ENCODE results near the gene MPPED2. TPM values are rescaled to one million over a fixed set of nuclear protein-coding genes. Genes with fewer than 3 reads are reported as not detected.

The MPPED2 gene
- total and polyA plus RNA-seq, 8 donors = 2.0 to 5.0 (median 3.8) TPM

GRCh38 chr11:30503156-30503555 is 83.0 kb downstream of the MPPED2 start:
- H3K27ac ChIP-seq = no peak overlapping the region
- DNase-seq (no peak), ATAC-seq (no peak), FAIRE-seq (no peak)
- TF ChIP-seq CTCF (IDR thresholded peaks at IDR 0.05) = no peak
- H3K4me1 ChIP-seq = no peaks in the 10 kb centered on the region
- H3K4me3 ChIP-seq = no peak overlapping the region
- H3K27me3 ChIP-seq = no peaks in the 10 kb centered on the region
- no peaks in the 10 kb centered on the region for H3K9me3 ChIP-seq
- intact Hi-C loops (cut with DNase I) = no loop called here
- H3K36me3 ChIP-seq = no peaks in the 10 kb centered on the region
- 72 to 85% methylated on average over 6 of the region's 6 CpGs for WGBS, 2 donors

GRCh38 chr11:30502305-30502704 is 83.8 kb downstream of the MPPED2 start:
- no peak for TF ChIP-seq CTCF (IDR thresholded peaks at IDR 0.05)
- no peaks in the 10 kb centered on the region for H3K4me1 ChIP-seq
- no peak overlapping the region for H3K27ac ChIP-seq
- H3K27me3 ChIP-seq = no peaks in the 10 kb centered on the region
- no peaks in the 10 kb centered on the region for H3K36me3 ChIP-seq
- intact Hi-C loops (cut with DNase I) = no loop called here
- WGBS, 2 donors = 59 to 66% methylated on average over 2 of the region's 2 CpGs
- no peak for FAIRE-seq
- H3K4me3 ChIP-seq = no peak overlapping the region
- H3K9me3 ChIP-seq = no peaks in the 10 kb centered on the region
- ATAC-seq = no peak
- no peak for DNase-seq

- DNase-seq (no peak), ATAC-seq (no peak), FAIRE-seq (no peak)
- Histone ChIP-seq H3K27me3 (no peaks in the 10 kb centered on the region), H3K4me1 (no peaks in the 10 kb centered on the region), H3K27ac (no peak overlapping the region), H3K9me3 (no peaks in the 10 kb centered on the region), H3K4me3 (no peak overlapping the region), H3K36me3 (no peaks in the 10 kb centered on the region)
- TF ChIP-seq CTCF (IDR thresholded peaks at IDR 0.05) = no peak
- 80 to 92% methylated on average over 2 of the region's 2 CpGs for WGBS, 2 donors
- intact Hi-C loops (cut with DNase I) = no loop called here
Measured at GRCh38 chr11:30501744-30502143, 84.4 kb downstream of the MPPED2 start.

- 28 to 35% methylated on average over 1 of the region's 1 CpG for WGBS, 2 donors
- FAIRE-seq = no peak
Measured at GRCh38 chr11:30499940-30500339, 86.2 kb downstream of the MPPED2 start.

GRCh38 chr11:30497600-30497999 is 88.6 kb downstream of the MPPED2 start:
- FAIRE-seq (no peak), ATAC-seq (no peak), DNase-seq (no peak)
- 80 to 85% methylated on average over 5 of the region's 5 CpGs for WGBS, 2 donors
- Histone ChIP-seq H3K27me3 (no peaks in the 10 kb centered on the region), H3K36me3 (no peaks in the 10 kb centered on the region), H3K4me1 (no peaks in the 10 kb centered on the region), H3K4me3 (no peak overlapping the region), H3K9me3 (no peaks in the 10 kb centered on the region), H3K27ac (no peak overlapping the region)
- intact Hi-C loops (cut with DNase I) = no loop called here
- TF ChIP-seq CTCF (IDR thresholded peaks at IDR 0.05) = no peak

More at GRCh38 chr11:30499940-30500339, 86.2 kb downstream of the MPPED2 start:
- Histone ChIP-seq H3K27me3 (no peaks in the 10 kb centered on the region), H3K27ac (no peak overlapping the region), H3K36me3 (no peaks in the 10 kb centered on the region), H3K9me3 (no peaks in the 10 kb centered on the region), H3K4me1 (no peaks in the 10 kb centered on the region), H3K4me3 (no peak overlapping the region)
- DNase-seq (no peak), ATAC-seq (no peak)
- intact Hi-C loops (cut with DNase I) = no loop called here
- TF ChIP-seq CTCF (IDR thresholded peaks at IDR 0.05) = no peak

Data from pancreas (tissue), 10 donors.